HG03064 (cell line): Measurements from ENCODE around the gene KTI12.

Experiments used
- ATAC-seq: cut with Tn5 transposase; IDR thresholded peaks from one replicate; pipeline ENCODE4 v1.9.1; 2021; ENCODE audit warnings: low read depth; ENCODE audit not compliant: unreplicated experiment

The KTI12 gene

DNA sequence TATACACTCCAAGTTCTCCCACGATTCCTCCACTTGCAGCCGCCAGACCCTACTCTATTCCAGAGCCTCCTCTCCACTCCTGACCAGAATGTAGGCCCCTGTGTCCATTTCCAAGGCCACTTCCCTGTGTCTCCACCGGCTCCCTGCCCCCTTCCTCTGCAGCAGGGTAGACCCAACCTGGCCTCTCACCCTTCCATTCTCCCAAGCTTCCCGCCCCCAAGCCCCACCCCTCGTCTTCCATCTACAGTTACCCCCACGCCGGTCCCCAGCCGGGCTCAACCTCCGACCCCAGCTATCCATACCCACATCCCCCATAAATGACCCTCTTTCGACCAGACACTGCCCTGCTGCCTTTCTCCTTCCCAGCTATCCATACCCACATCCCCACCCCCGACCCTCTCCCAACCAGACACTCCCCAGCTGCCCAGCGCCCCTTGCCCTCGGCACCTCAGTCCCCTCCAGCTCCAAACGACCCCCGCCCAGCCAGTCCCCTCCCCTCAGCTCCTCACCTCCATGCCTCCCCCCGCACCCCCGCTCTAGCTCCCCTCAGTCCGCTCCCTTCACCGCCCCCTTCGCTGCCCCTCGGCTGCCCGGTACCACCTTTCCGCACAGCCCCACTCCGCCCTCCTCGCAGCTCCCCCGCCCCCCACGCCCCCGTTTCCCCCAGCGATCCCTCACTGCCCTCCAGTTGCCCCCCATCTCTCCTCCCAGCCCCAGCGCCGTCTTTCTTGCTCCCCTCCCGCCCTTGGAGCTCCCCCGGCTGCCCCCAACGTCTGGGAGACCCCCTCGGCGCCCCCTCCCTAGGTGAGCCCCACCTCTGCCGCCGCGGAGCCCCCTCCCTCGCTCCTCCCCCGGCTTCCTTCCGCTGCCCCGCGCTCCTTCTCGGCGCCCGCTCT, 43.8 kb downstream of the KTI12 start:
- no peak for ATAC-seq

DNA sequence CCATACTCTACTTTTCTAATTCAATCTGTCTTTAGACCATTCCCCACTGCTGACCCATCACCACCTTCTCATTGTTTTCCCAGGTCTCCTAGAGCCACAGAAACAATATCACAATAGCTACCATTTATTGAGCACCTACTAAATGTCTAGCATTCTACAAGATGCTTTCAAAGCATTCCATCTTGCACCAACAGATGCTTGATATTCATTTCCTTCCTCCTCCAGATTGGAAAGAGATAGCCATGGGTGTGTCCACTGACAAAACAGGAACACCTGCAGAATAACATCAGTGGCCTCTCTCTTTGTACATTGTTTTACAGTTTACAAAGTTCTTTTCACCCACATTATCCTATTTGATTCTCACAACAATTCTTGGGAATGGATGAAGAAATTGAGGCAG, 45.4 kb downstream of the KTI12 start:
- no peak for ATAC-seq

DNA sequence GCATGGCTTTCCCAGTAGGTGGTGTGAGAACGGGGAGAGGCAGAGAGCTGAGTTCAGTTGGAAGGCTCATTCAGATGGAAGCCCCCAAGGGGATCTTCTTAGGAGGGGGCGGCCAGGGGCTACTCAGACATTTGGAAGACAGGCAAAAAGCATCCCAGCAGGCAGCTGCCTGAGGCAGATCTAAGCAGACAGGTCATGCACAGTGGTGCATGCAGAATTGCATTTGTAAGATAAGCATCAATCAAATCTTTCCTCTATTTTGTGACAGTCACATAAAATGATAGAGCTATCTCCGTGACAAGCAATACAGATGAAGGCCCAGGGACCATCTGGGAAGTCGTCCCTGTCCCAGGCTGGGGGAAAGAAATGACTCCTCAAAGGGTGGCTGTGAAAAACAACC, 46.9 kb downstream of the KTI12 start:
- ATAC-seq: no peak

DNA sequence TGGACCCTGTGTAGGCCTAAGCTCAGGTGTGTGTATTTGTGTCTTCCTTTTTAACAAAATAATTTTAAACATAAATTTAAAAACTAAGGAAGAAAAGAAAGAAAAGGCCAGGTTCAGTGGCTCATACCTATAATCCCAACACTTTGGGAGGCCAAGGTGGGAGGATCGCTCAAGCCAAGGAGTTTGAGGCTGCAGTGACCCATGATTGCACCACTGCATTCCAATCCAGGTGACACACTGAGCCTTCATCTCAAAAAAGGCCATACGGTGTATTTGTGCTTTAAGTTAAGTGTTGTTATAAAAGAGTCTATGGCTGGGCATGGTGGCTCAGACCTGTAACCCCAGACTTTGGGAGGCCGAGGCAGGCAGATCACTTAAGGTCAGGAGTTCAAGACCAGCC, 51.4 kb downstream of the KTI12 start:
- no peak for ATAC-seq
